ENCODE measurements around the gene GPD2. TPM values are rescaled to one million over a fixed set of nuclear protein-coding genes. Genes with fewer than 3 reads are reported as not detected.

GPD2 gene
- total RNA-seq: 152 TPM

DNA sequence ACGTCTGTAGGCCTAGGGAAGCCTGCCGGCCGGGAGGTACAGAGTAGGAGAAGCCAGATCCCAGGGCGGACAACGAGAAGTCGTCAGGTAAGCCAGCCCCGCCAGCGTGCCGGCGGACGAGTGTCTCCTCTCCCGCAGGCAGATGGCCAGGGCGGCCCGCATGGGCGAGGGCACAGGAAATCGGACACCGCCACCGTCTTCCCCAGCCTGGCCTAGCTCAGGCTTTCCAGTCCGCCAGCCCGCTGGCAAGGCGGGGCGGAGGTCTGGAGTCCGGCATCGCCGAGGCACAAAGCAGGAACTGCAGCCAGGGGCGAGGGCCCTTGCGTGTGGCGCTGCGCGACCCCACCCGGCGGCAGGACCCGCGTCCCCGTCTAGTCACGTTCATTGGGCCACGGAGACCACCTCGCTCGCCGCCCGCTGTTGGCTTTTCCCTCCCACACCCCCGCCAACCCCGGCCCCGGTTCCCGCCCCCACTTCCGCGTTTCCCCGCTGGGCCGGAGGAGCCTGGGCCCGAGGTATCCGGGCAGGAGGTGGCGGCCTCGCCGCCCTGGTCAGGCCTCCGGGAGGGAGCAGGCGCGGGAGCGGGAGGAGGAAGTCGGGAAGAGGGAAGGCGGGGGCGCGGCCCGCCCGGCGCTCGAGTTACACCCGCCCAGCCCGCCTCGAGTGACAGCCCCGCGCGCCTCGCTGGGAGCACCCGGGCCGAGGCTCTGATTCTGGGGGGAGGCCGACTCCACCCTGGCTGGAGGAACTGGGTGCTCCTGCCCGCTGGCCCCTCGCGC is at the start of gene GPD2:
Gene GPD2, plus strand, starts transcription at position 662 of the 779 bp plus-strand sequence. CDS start 39,727 bp downstream, outside the sequence.

Other genes with a start within 250 kb of the GPD2 start
- gene NR4A2, start 103.7 kb upstream of the GPD2 start, total RNA-seq: 12.2 TPM